ENCODE data around the gene PMPCA. TPM values are rescaled to one million over a fixed set of nuclear protein-coding genes. Genes with fewer than 3 reads are reported as not detected.

PMPCA gene
- total and polyA plus RNA-seq, 2 donors (not counting 3 experiments of a cell fraction or from before 2014, with no cell fraction given), result 69.0 to 75.3 TPM

DNA sequence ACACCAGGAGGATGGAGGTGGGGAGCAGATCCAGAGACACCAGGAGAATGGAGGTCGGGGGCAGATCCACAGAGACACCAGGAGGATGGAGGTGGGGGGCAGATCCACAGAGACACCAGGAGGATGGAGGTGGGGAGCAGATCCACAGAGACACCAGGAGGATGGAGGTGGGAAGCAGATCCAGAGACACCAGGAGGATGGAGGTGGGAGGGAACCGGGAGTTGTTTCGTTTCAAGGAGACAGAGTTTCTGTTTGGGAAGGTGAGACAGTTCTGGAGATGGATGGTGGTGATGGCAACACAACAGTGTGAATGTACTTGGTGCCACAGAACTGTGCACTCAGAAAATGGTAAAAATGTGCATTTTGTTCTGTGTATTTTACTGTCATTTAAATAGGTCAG, 38.2 kb downstream of the PMPCA start:
- no peaks in the 10 kb centered on the region for H3K9me1 ChIP-seq (replicated peaks; ENCODE audit: control insufficient read depth, extremely low read depth, insufficient read depth, low read length)
- no peaks in the 10 kb centered on the region for H3K9me3 ChIP-seq (replicated peaks; ENCODE audit: control insufficient read depth, insufficient read depth, low read length)
- H3K27me3 ChIP-seq (ENCODE audit: control insufficient read depth in 2 of 2, insufficient read depth in 2 of 2, low read length in 2 of 2), result no peaks in the 10 kb centered on the region
- H3K4me2 ChIP-seq (ENCODE audit: insufficient read depth, low read length), result no peak overlapping the region
- dilution Hi-C loops (cut with MboI; ENCODE audit: extremely low pct_ligation_motif_present, low sequenced_read_pairs) (no loop called here), intact Hi-C loops (cut with micrococcal nuclease) (no loop called here)
- no peaks in the 10 kb centered on the region for H3K4me1 ChIP-seq (ENCODE audit: control insufficient read depth, extremely low read depth, insufficient read depth, low read length)
- FAIRE-seq (no peak), DNase-seq (ENCODE audit: low read depth, low spot score) (no peak)
- H3K4me3 ChIP-seq (replicated peaks in 1 of 3; ENCODE audit: insufficient read depth in 1 of 3, low read depth in 1 of 3, low read length in 3 of 3), result no peak overlapping the region
- no TSS peak for BruUV-seq (replicated peaks)
- no peak for TF ChIP-seq POLR2A (IDR thresholded peaks at IDR 0.05; ENCODE audit: low read depth, low read length)
- H3K36me3 ChIP-seq (ENCODE audit: control insufficient read depth in 2 of 2, extremely low read depth in 1 of 2, insufficient read depth in 2 of 2, low read length in 2 of 2), result peaks cover 19 to 61% of the 10 kb centered on the region in 2 experiments
- H4K20me1 ChIP-seq (replicated peaks; ENCODE audit: control insufficient read depth, extremely low read depth, insufficient read depth, low read length), result no peaks in the 10 kb centered on the region
- no peak overlapping the region for H3K27ac ChIP-seq (ENCODE audit: insufficient read depth, low read depth, low read length)
- no peaks in the 10 kb centered on the region for H3K79me2 ChIP-seq (ENCODE audit: control insufficient read depth, insufficient read depth, low read length)
- H3K9ac ChIP-seq (replicated peaks; ENCODE audit: extremely low read depth, insufficient read depth, low read length), result no peak overlapping the region
- no peak overlapping the region for H2AFZ ChIP-seq (ENCODE audit: low read depth, low read length)
- POLR2A ChIA-PET, result no interaction called here
- CTCF ChIA-PET, result no interaction called here

GRCh38 chr9:136451221-136451877, 40.9 kb downstream of the PMPCA start:
- H3K9me3 ChIP-seq (replicated peaks; ENCODE audit: control insufficient read depth, insufficient read depth, low read length), result no peaks in the 10 kb centered on the region
- no peaks in the 10 kb centered on the region for H3K27me3 ChIP-seq (ENCODE audit: control insufficient read depth in 2 of 2, insufficient read depth in 2 of 2, low read length in 2 of 2)
- no peak for DNase-seq (ENCODE audit: low read depth, low spot score)
- dilution Hi-C loops (cut with MboI; ENCODE audit: extremely low pct_ligation_motif_present, low sequenced_read_pairs) (no loop called here), intact Hi-C loops (cut with micrococcal nuclease) (no loop called here)
- no peak overlapping the region for H3K4me3 ChIP-seq (replicated peaks in 1 of 3; ENCODE audit: insufficient read depth in 1 of 3, low read depth in 1 of 3, low read length in 3 of 3)
- H3K79me2 ChIP-seq (ENCODE audit: control insufficient read depth, insufficient read depth, low read length), result no peaks in the 10 kb centered on the region
- no peaks in the 10 kb centered on the region for H3K4me1 ChIP-seq (ENCODE audit: control insufficient read depth, extremely low read depth, insufficient read depth, low read length)
- no peak overlapping the region for H3K27ac ChIP-seq (ENCODE audit: insufficient read depth, low read depth, low read length)
- TF ChIP-seq, protein P1, sequence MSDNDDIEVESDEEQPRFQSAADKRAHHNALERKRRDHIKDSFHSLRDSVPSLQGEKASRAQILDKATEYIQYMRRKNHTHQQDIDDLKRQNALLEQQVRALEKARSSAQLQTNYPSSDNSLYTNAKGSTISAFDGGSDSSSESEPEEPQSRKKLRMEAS (IDR thresholded peaks at IDR 0.05; ENCODE audit: insufficient read depth, insufficient read length), result no peak
- TF ChIP-seq POLR2AphosphoS5 (IDR thresholded peaks at IDR 0.05; ENCODE audit: insufficient read depth, low read depth, low read length) (no peak), GATA2 (IDR thresholded peaks at IDR 0.05; ENCODE audit: insufficient read depth, insufficient read length, low read depth, low read length) (no peak), CTCF (IDR thresholded peaks at IDR 0.05; ENCODE audit: extremely low read depth in 1 of 2, insufficient read depth in 1 of 2, low read depth in 1 of 2, low read length in 2 of 2) (no peak), MYC (IDR thresholded peaks at IDR 0.05; ENCODE audit: low read depth, low read length) (no peak), EZH2 (IDR thresholded peaks at IDR 0.05; ENCODE audit: borderline replicate concordance, low read depth, low read length, severe bottlenecking) (no peak), FOS (IDR thresholded peaks at IDR 0.05; ENCODE audit: borderline replicate concordance, insufficient read depth, low read length) (no peak), JUN (IDR thresholded peaks at IDR 0.05; ENCODE audit: borderline replicate concordance, insufficient read depth, insufficient read length, low read depth) (no peak), POLR2A (IDR thresholded peaks at IDR 0.05; ENCODE audit: low read depth, low read length) (no peak)
- no TSS peak for BruUV-seq (replicated peaks)
- H3K4me2 ChIP-seq (ENCODE audit: insufficient read depth, low read length), result no peak overlapping the region
- peaks cover 28 to 68% of the 10 kb centered on the region in 2 experiments for H3K36me3 ChIP-seq (ENCODE audit: control insufficient read depth in 2 of 2, extremely low read depth in 1 of 2, insufficient read depth in 2 of 2, low read length in 2 of 2)
- H2AFZ ChIP-seq (ENCODE audit: low read depth, low read length), result no peak overlapping the region
- H3K9me1 ChIP-seq (replicated peaks; ENCODE audit: control insufficient read depth, extremely low read depth, insufficient read depth, low read length), result no peaks in the 10 kb centered on the region
- CTCF ChIA-PET, result no interaction called here
- no peak overlapping the region for H3K9ac ChIP-seq (replicated peaks; ENCODE audit: extremely low read depth, insufficient read depth, low read length)
- H4K20me1 ChIP-seq (replicated peaks; ENCODE audit: control insufficient read depth, extremely low read depth, insufficient read depth, low read length), result no peaks in the 10 kb centered on the region
- no peak for FAIRE-seq
- POLR2A ChIA-PET, result no interaction called here

Data from endothelial cell of umbilical vein (primary cell).